HFF-Myc (cell line): ENCODE measurements around the gene PIKFYVE.
A peak's percentile ranks its signal among the peaks of the same experiment; 100 is the strongest.
"Not testable (repeated sequence)": the region's sequence is repeated elsewhere in the genome, so short reads cannot be mapped to it uniquely, and the experiment has no call there.

Experiments
- DNase-seq: peaks from one replicate; pipeline ENCODE4 v3.0.0-alpha.2; 2011; ENCODE audit warnings: low read depth; ENCODE audit errors: extremely low read depth
- H3K4me3 ChIP-seq: replicated peaks from 2 replicates; pipeline ENCODE4 v1.5.1; 2011; ENCODE audit warnings: low read depth, mild to moderate bottlenecking, control low read depth, low read length
- TF ChIP-seq, protein P1 (sequence below): IDR thresholded peaks from 2 replicates; pipeline ENCODE4 v1.5.1; 2012; ENCODE audit warnings: mild to moderate bottlenecking, low read depth, low read length, control low read depth; ENCODE audit errors: missing control alignments

Gene PIKFYVE, protein sequence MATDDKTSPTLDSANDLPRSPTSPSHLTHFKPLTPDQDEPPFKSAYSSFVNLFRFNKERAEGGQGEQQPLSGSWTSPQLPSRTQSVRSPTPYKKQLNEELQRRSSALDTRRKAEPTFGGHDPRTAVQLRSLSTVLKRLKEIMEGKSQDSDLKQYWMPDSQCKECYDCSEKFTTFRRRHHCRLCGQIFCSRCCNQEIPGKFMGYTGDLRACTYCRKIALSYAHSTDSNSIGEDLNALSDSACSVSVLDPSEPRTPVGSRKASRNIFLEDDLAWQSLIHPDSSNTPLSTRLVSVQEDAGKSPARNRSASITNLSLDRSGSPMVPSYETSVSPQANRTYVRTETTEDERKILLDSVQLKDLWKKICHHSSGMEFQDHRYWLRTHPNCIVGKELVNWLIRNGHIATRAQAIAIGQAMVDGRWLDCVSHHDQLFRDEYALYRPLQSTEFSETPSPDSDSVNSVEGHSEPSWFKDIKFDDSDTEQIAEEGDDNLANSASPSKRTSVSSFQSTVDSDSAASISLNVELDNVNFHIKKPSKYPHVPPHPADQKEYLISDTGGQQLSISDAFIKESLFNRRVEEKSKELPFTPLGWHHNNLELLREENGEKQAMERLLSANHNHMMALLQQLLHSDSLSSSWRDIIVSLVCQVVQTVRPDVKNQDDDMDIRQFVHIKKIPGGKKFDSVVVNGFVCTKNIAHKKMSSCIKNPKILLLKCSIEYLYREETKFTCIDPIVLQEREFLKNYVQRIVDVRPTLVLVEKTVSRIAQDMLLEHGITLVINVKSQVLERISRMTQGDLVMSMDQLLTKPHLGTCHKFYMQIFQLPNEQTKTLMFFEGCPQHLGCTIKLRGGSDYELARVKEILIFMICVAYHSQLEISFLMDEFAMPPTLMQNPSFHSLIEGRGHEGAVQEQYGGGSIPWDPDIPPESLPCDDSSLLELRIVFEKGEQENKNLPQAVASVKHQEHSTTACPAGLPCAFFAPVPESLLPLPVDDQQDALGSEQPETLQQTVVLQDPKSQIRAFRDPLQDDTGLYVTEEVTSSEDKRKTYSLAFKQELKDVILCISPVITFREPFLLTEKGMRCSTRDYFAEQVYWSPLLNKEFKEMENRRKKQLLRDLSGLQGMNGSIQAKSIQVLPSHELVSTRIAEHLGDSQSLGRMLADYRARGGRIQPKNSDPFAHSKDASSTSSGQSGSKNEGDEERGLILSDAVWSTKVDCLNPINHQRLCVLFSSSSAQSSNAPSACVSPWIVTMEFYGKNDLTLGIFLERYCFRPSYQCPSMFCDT (N-terminal part only)

DNA sequence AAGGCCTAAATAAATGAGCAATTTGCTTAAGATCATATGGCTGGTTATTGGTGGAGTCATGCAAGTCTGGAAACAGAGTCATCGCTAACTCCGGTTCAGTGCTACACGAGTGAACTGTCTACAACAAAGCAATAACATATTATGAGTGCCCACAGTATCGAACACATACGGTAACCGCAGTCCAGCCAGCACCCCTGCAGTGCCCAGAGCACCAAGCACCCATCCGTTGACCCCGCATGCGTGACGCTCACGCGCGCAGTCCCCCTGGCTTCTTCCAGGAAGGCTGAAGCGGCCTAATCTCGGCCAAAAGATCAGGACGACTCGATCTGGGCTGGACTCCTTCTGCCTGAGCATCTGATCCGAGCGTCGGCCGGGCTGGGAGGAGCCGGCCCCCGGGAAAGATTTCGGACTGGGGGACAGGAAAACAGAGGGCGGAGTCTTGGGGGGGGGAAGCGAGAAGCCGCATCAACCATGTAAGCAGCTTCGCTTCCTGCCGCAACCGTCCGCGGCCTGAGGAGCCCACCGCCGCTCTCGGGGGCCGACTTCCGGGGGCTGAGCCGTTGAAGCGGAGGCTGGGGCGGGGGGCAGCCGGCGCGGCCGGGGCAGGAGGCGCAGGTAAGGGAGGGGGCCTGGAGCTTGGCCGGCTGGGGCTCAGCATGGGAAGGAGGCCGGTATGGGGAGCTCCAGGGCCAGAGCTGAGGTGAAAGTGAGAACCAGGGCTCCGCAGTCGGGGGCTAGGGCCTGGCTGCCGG is at the start of gene PIKFYVE:
TSS of gene PIKFYVE (plus strand) at position 455 of the 752 bp plus-strand sequence. CDS start 5,265 bp downstream, outside the sequence.
- DNase-seq: peak; percentile 91
- H3K4me3 ChIP-seq: peak within 1 kb of the TSS; percentile 81
- TF ChIP-seq, protein P1, sequence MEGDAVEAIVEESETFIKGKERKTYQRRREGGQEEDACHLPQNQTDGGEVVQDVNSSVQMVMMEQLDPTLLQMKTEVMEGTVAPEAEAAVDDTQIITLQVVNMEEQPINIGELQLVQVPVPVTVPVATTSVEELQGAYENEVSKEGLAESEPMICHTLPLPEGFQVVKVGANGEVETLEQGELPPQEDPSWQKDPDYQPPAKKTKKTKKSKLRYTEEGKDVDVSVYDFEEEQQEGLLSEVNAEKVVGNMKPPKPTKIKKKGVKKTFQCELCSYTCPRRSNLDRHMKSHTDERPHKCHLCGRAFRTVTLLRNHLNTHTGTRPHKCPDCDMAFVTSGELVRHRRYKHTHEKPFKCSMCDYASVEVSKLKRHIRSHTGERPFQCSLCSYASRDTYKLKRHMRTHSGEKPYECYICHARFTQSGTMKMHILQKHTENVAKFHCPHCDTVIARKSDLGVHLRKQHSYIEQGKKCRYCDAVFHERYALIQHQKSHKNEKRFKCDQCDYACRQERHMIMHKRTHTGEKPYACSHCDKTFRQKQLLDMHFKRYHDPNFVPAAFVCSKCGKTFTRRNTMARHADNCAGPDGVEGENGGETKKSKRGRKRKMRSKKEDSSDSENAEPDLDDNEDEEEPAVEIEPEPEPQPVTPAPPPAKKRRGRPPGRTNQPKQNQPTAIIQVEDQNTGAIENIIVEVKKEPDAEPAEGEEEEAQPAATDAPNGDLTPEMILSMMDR: no peak

DNA sequence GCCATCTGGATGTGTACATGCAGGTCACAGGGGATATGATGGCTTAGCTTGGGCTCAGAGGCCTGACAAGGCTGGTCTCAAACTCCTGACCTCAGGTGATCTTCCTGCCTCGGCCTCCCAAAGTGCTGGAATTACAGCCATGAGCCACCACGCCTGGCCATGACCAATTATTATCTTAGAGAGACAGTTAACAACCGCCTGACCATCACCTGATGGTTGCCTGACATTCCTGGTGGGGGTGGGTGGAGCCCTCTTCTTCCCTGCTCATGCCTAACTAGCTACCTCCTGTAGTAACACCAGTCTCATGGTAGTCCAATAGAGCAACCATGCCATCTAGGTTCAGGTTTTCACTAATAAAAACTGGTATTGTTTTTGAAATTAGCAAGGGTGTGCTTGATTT is 44.2 kb upstream of the PIKFYVE start:
- H3K4me3 ChIP-seq, DNase-seq: not testable (repeated sequence)

DNA sequence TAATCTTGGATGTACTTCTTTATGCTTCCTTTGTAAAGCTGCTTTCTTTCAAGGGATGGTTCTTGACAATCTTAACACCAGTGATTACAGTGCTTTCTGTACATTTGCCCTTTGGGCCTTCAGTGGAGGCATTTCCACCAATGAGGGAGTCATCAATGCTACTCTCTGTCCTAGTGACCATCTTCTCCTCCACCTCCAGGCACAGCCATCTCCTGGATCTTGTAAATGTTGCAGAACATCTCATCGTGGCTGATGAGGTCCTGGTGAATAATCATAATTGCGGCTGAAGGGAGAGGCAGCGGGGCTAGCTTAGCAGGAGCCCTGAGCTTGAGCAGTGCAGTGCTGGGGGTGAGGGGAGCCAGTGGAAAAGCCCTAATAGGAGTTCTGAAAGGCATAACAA is 43.7 kb upstream of the PIKFYVE start:
- DNase-seq: no peak
- H3K4me3 ChIP-seq: no peak overlapping the region
- TF ChIP-seq, protein P1: no peak

DNA sequence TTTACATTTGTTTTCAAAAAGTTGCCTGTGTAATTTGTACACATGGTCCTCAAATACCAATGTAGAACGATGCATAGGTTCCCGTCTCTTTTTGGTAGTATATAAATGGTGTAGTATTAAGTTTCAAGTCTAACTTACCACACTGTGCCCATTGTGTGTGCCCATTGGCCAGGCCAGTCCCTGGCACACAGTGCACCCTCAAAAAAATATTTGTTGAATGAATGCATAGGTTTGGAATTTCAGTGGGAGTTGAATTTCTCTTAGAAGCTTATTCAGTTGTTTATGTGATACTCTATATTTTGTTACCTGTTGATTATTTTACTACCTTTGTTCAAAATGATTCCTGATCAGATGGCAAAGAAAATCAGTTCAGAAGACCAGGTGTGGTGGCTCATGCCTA is 41.3 kb upstream of the PIKFYVE start:
- TF ChIP-seq, protein P1: no peak

DNA sequence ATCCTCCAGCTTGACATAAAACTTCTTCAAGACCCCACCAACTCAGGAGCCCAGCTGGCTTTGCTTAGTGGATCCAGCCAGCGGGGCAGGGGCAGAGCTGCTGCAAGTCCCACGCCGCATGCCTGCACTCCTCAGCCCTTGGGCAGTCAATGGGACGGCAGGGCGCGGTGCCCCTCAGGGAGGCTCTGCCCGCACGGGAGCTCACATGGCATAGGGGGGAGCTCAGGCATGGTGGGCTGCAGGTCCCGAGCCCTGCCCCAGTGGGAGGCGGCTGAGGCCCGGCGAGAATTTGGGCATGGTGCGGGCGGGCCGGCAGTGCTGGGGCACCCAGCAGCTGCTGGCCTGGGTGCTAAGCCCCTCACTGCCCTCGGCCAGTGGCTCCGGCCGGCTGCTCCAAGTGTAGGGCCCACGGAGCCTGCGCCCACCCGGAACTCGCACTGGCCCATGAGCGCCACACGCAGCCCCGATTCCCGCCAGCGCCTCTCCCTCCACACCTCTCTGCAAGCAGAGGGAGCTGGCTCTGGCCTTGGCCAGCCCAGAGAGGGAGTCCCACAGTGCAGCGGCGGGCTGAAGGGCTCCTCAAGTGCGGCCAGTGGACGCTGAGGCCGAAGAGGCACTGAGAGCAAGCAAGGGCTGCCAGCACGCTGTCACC is 38.3 kb upstream of the PIKFYVE start:
- H3K4me3 ChIP-seq: no peak overlapping the region
- no peak for DNase-seq
- TF ChIP-seq, protein P1: no peak

More for the DNA sequence above, 41.3 kb upstream of the PIKFYVE start:
- no peak for DNase-seq
- H3K4me3 ChIP-seq: no peak overlapping the region

DNA sequence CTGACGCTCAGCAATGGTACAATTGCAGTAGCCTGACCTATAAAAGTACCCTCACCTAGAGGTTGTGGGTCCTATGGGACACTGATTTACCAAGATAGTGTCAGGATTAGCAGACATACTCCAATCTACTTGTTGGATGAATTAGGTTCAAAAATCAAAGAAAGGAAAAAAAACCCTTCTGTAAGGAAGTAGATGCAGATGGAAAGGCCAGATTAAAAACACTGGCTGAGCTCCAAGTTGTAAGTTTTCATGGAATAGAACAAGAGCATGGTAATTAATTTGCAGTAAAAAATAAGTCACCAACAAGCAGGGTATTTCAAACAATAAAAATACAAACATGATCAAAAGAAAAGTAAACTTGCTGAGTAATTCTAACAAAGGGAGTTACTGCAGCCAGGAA is 37.6 kb upstream of the PIKFYVE start:
- H3K4me3 ChIP-seq: no peak overlapping the region
- DNase-seq: no peak
- TF ChIP-seq, protein P1: no peak
